GM12873 (cell line): ENCODE data around the gene SESTD1.

ENCODE experiments used
- TF ChIP-seq, protein P1 (sequence below): IDR thresholded peaks from 2 replicates; pipeline ENCODE4 v1.5.1; 2012; ENCODE audit warnings: low read depth, mild to moderate bottlenecking, moderate library complexity, low read length, control low read depth; ENCODE audit not compliant: insufficient read depth; ENCODE audit errors: missing control alignments

The SESTD1 gene

DNA sequence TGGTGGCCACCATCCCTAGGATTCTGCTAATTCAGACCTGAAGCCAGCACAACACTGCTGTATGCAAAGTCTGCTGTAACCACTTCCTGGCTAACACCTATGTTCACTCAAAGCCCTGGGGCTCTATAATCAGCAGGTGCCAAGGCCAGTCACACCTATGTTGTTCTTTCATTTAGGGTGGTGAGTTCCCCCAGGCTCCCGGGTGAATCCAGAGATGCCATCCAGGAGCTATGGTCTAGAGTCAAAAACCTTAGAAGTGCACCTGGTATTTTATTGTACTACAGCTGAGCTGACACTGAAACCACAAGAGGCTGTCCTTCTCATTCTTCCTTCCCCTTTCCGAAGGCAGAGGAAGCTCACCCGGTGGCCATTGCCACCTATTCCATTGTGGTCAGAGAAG, 168.5 kb downstream of the SESTD1 start:
- TF ChIP-seq, protein P1, sequence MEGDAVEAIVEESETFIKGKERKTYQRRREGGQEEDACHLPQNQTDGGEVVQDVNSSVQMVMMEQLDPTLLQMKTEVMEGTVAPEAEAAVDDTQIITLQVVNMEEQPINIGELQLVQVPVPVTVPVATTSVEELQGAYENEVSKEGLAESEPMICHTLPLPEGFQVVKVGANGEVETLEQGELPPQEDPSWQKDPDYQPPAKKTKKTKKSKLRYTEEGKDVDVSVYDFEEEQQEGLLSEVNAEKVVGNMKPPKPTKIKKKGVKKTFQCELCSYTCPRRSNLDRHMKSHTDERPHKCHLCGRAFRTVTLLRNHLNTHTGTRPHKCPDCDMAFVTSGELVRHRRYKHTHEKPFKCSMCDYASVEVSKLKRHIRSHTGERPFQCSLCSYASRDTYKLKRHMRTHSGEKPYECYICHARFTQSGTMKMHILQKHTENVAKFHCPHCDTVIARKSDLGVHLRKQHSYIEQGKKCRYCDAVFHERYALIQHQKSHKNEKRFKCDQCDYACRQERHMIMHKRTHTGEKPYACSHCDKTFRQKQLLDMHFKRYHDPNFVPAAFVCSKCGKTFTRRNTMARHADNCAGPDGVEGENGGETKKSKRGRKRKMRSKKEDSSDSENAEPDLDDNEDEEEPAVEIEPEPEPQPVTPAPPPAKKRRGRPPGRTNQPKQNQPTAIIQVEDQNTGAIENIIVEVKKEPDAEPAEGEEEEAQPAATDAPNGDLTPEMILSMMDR: no peak

DNA sequence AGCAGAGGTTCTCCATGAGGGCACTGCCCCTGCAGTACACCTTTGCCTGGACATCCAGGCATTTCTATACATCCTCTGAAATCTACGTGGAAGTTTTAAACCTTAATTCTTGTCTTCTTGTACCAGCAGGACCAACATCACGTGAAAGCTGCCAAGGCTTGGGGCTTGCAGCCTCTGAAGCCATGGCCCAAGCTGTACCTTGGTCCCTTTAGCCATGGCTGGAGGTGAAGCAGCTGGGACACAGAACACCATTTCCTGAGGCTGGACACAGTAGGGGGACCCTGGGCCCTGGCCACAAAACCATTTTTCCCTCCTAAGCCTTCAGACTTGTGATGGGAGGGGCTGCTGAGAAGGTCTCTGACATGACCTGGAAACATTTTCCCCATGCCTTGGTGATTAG, 181.9 kb downstream of the SESTD1 start:
- TF ChIP-seq, protein P1: no peak

DNA sequence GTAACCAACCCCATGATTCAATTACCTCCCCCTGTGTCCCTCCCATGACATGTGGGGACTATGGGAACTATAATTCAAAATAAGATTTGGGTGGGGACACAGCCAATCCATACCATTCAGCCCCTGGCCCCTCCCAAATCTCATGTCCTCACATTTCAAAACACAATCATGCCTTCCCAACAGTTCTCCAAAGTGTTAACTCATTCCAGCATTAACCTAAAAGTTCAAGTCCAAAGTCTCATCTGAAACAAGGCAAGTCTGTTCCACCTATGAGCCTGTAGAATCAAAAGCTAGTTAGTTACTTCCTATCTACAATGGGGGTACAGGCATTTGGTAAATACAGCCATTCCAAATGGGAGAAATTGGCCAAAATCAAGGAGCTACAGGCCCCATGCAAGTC, 182.7 kb downstream of the SESTD1 start:
- TF ChIP-seq, protein P1: no peak

DNA sequence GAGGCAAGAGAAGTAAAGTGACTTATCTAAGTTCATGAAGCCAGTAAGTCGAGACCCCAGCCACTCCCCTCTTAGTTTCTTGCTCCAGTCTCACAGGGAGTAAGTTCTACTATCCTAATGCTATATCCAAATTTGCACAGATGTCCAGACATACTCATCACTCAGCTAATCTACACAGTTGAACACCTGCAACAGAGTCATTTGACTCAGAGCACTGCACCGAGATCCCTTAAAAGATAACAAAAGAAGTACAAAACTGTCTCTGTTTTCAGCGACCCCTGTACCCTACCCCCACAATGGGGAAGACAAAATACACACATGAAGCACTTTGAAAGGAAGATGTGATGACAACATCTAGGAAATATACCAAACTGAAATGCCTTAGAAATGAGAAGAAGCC, 192.1 kb downstream of the SESTD1 start:
- TF ChIP-seq, protein P1: no peak

DNA sequence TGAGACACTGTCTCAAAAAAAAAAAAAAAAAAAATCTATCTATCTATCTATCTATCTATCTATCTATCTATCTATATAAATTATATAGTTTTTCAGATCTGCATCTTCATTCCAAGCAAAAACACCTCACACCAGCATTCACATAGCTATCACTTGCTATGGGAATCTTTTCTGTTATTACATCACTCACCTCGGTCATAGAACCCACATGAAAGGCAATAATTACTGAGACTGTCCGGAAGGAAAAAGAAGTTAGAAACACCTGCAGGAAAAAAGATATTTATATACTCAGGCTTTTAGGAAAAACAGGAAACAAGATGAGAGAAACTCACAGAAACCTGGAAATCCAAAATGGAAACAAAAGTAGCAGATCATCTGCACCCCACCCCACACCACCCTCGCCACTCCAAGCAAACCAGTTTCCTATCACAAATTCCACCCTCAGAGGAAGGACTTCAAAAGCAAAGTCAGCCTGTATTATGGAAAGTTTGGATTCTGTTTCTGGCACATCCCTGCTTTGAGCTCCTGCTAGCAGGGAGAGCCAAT, 192.7 kb downstream of the SESTD1 start:
- TF ChIP-seq, protein P1: no peak

DNA sequence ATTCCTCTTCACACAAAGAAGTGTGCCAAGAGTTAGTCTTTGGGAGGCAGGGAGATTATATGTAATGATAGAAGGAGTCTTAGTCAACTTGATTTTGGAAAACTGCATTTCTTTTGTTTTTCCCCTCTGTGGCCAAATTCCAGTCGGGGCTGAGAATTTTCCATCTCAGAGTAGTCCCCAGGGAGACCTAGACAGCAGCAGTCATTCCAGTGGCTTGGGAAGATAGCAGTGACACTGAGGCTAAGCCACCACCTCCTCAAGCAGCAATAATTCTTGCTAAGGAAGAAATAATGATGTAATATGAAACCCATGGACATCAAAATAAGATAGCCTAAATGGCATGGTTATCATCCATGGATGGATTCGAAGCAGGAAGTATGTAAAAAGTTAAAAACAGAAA, 193.7 kb downstream of the SESTD1 start:
- TF ChIP-seq, protein P1: no peak

DNA sequence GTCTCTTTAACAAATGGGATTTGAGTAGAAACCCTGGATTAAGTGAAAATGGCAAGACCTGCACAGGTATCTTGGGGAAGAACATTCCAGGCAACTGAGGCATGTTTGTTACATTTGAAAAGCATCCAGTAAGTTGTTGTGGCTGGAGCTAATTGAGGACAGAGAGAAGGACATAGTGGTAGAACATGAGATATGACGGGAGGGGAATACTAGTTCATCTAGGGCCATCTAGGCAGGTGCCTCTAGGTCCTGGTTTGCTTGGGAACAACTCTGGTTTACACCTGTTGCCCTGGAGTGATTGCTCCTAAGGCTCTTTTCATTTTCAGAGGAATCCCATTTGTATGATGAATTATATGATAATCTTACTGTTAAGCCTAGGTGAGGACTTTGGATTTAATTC, 194.9 kb downstream of the SESTD1 start:
- TF ChIP-seq, protein P1: no peak
